GF-D8 (cell line): ENCODE data around the gene LMF2.

ENCODE experiments used
- DNase-seq: peaks from one replicate; lab custom pipeline; 2025; lab: John Stamatoyannopoulos, UW

LMF2 gene

GRCh38 chr22:50507421-50507990 lies at the start of gene LMF2:
LMF2 (minus strand) TSS chr22:50507702; CDS start chr22:50507675, 27 bp downstream.
- no peak for DNase-seq

- no peak for DNase-seq
Observed at GRCh38 chr22:50556703-50557102, 49.2 kb upstream of the LMF2 start.

GRCh38 chr22:50553310-50553709 lies 45.8 kb upstream of the LMF2 start:
- no peak for DNase-seq

GRCh38 chr22:50551160-50551752 lies 43.8 kb upstream of the LMF2 start:
- DNase-seq = no peak

- no peak for DNase-seq
Observed at GRCh38 chr22:50550395-50550794, 42.9 kb upstream of the LMF2 start.

GRCh38 chr22:50548921-50549790 lies 41.7 kb upstream of the LMF2 start:
- DNase-seq = no peak

- DNase-seq = peak; percentile 0
Observed at GRCh38 chr22:50548040-50548920, 40.8 kb upstream of the LMF2 start.

GRCh38 chr22:50547263-50547985 lies 39.9 kb upstream of the LMF2 start:
- DNase-seq = no peak

- no peak for DNase-seq
Observed at GRCh38 chr22:50546326-50547262, 39.1 kb upstream of the LMF2 start.

- DNase-seq = peak; percentile 43
Observed at GRCh38 chr22:50545522-50546325, 38.2 kb upstream of the LMF2 start, which contains the start of gene KLHDC7B. KLHDC7B (plus strand) TSS chr22:50545899; CDS start chr22:50546244, 345 bp downstream.

- DNase-seq = no peak
Observed at GRCh38 chr22:50544746-50545253, 37.3 kb upstream of the LMF2 start.

- peak; percentile 2 for DNase-seq
Observed at GRCh38 chr22:50544078-50544745, 36.7 kb upstream of the LMF2 start.

- DNase-seq = peak; percentile 31
Observed at GRCh38 chr22:50542416-50542927, 35.0 kb upstream of the LMF2 start.

- peak; percentile 66 for DNase-seq
Observed at GRCh38 chr22:50541667-50542026, 34.1 kb upstream of the LMF2 start.

- DNase-seq = no peak
Observed at GRCh38 chr22:50540381-50540780, 32.9 kb upstream of the LMF2 start.

GRCh38 chr22:50537765-50538164 lies 30.3 kb upstream of the LMF2 start:
- DNase-seq = no peak

GRCh38 chr22:50536226-50536625 lies 28.7 kb upstream of the LMF2 start:
- no peak for DNase-seq

- no peak for DNase-seq
Observed at GRCh38 chr22:50535113-50535512, 27.6 kb upstream of the LMF2 start.
